Vagina (tissue), 2 donors: Measurements from ENCODE around the gene PDE5A. TPM values are rescaled to one million over a fixed set of nuclear protein-coding genes. Genes with fewer than 3 reads are reported as not detected.

Experiments
- DNase-seq, 2 donors: peaks; one replicate each; pipeline ENCODE4 v3.0.0-alpha.2; 2017; ENCODE audit errors: extremely low spot score in 2 of 2
- H3K27ac ChIP-seq: fragments of 200-600 bp; sonication (generic); one replicate; pipeline ENCODE4 v1.5.1; 2019
- H3K27me3 ChIP-seq: fragments of 200-600 bp; sonication (generic); one replicate; pipeline ENCODE4 v1.5.1; 2019
- H3K36me3 ChIP-seq, 2 donors: fragments of 200-600 bp; sonication (generic); one replicate each; pipeline ENCODE4 v1.5.1; 2017 to 2019
- H3K4me1 ChIP-seq: fragments of 200-600 bp; sonication (generic); one replicate; pipeline ENCODE4 v1.5.1; 2019
- H3K4me3 ChIP-seq, 2 donors: fragments of 200-600 bp; sonication (generic); 1 replicate in 1 of 2; 2 replicates in 1 of 2; pipeline ENCODE4 v1.5.1; 2016 to 2019
- H3K9me3 ChIP-seq: fragments of 200-600 bp; sonication (generic); one replicate; pipeline ENCODE4 v1.5.1; 2019
- POLR2A ChIP-seq, 2 donors: fragments of 450-650 bp; IDR thresholded peaks; one replicate each; pipeline ENCODE4 v1.6.1; 2017; ENCODE audit warnings: antibody characterized with exemption in 2 of 2, mild to moderate bottlenecking in 2 of 2, moderate library complexity in 2 of 2
- POLR2AphosphoS5 ChIP-seq, 2 donors: sonication (generic); formaldehyde crosslinking; IDR thresholded peaks; one replicate each; pipeline ENCODE4 v1.9.0; 2017; ENCODE audit warnings: antibody characterized with exemption in 2 of 2, mild to moderate bottlenecking in 2 of 2, low read depth in 1 of 2; ENCODE audit not compliant: insufficient read depth in 1 of 2
- intact Hi-C: fragments of 100-400 bp; cut with DNase I; formaldehyde crosslinking; loops from one replicate; pipeline ENCODE4 v1.15.1; 2023
- total RNA-seq: library from RNA; depleted of rRNA; stranded (reverse); fragments of >200 nt; gene quantifications from one replicate; pipeline ENCODE4 v1.2.3, GENCODE V29; 2016
- TF ChIP-seq, protein P1 (sequence below), 3 experiments: fragments of 450-650 bp in 2 of 3; fragments of 200-600 bp in 1 of 3; sonication (generic) in 1 of 3; IDR thresholded peaks; one replicate each; pipeline ENCODE4 v1.5.1; 2017 to 2019; ENCODE audit warnings: antibody characterized with exemption in 3 of 3, mild to moderate bottlenecking in 2 of 3, moderate library complexity in 2 of 3

The PDE5A gene
- 23.1 TPM for total RNA-seq

DNA sequence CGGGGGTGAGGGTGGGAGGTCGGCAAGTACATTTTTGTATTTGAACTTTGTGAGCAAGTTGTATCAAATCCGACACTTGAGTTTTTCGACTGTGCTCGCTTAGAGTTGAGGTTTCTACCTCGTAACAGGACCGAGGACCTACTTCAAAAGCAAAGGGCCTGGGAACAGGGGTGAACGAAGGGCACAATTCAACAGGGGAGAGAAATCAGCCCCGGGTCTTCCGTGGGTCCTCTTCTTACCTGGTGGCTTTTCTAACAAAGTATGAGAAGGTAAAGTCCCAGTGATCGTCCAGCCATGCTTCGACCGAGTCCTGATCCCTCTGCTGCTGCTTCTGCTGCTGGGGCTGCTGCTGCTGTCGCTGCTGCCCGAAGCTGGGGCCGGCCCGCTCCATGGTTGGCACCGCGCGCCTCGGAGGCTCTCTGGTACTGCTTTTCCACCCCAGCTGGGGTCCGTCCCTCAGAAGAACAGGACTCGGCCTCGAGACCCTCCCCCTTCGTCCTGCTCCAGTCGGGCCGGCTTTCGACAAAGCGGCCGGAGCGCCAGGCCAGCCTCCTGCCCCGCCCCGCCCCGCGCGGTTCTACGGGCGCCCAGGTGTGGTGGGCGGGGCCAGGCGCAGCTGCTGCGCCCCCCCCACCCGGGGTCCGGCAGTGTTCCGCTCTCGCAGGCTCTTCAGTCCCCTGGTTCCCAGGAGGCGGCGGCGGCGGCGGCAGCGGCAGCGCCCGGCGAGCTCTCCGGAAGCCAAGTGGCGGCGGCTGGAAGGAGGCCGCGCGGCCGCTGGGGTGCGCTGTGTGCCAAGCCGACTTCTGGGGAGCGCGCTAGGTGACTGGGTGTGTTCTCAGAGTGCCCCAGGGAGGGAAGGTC, at the start of gene PDE5A:
Gene PDE5A (minus strand): TSS at position 524 of the 861 bp plus-strand sequence. CDS start 133 bp downstream, at position 391.
- DNase-seq, result peak in 1 of 2 donors; percentile 90
- intact Hi-C loops, result loop anchor here (5.0 to 10.0 kb wide), 3 partner anchors 66 to 424 kb away; no protein-coding TSS in a partner anchor
- H3K4me3 ChIP-seq, result peak within 1 kb of the TSS; percentile 82 to 85
- H3K4me1 ChIP-seq, result peaks cover 19% of the 10 kb centered on the region
- H3K36me3 ChIP-seq, result no peaks in the 10 kb centered on the region
- H3K27me3 ChIP-seq, result no peaks in the 10 kb centered on the region
- no peaks in the 10 kb centered on the region for H3K9me3 ChIP-seq
- H3K27ac ChIP-seq, result peak within 1 kb of the TSS; percentile 99
- TF ChIP-seq POLR2AphosphoS5 (IDR thresholded peaks at IDR 0.05; ENCODE audit: insufficient read depth in 1 of 2, low read depth in 1 of 2) (peak in 1 of 2 donors; percentile 33), POLR2A (IDR thresholded peaks at IDR 0.05) (no peak)
- TF ChIP-seq, protein P1, sequence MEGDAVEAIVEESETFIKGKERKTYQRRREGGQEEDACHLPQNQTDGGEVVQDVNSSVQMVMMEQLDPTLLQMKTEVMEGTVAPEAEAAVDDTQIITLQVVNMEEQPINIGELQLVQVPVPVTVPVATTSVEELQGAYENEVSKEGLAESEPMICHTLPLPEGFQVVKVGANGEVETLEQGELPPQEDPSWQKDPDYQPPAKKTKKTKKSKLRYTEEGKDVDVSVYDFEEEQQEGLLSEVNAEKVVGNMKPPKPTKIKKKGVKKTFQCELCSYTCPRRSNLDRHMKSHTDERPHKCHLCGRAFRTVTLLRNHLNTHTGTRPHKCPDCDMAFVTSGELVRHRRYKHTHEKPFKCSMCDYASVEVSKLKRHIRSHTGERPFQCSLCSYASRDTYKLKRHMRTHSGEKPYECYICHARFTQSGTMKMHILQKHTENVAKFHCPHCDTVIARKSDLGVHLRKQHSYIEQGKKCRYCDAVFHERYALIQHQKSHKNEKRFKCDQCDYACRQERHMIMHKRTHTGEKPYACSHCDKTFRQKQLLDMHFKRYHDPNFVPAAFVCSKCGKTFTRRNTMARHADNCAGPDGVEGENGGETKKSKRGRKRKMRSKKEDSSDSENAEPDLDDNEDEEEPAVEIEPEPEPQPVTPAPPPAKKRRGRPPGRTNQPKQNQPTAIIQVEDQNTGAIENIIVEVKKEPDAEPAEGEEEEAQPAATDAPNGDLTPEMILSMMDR (IDR thresholded peaks at IDR 0.05), result peak; percentile 51 to 78 (median 61)

DNA sequence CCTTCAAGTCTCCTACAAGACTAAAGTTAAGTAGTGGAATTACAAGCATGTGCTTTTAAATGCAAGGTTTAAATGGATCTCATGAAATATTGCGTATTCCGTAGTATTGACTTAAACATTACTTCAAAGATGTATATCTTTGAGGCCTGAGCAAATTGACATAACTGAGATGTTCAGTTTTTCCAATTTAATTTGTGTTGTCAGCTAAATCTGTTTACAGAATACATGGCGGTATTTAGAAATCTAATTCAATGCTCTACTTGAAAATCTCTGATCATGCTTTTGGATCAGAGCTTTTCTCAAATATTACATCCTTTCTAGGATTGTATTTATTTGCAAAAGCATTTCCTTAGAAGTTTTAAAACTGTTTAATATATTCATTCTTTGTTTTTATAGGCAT, 47.5 kb upstream of the PDE5A start:
- no peak overlapping the region for H3K27ac ChIP-seq
- intact Hi-C loops, result no loop called here
- no peak for DNase-seq

DNA sequence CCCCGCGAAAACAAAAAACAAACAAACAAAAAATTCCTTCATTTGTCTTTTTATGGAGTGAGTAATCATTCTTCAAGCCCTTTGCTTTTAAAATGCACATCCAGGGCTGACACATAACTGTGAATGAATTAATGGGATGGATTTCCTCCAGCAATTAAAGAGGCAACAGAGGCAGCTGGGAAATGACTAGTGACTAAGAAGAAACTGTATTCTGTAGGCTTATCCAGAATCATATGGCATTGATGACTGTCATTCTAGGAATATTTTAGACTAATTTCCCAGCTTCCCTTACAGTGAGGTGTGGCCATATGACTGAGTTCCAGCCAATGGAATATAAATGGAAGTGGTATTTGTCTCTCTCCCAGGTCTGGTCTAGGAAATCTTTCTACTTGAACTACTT, 46.8 kb upstream of the PDE5A start:
- no peak for DNase-seq
- Histone ChIP-seq H3K27ac (no peak overlapping the region), H3K9me3 (no peaks in the 10 kb centered on the region), H3K4me3 (no peak overlapping the region), H3K27me3 (no peaks in the 10 kb centered on the region), H3K36me3 (no peaks in the 10 kb centered on the region), H3K4me1 (no peaks in the 10 kb centered on the region)
- intact Hi-C loops, result no loop called here
- TF ChIP-seq POLR2AphosphoS5 (IDR thresholded peaks at IDR 0.05; ENCODE audit: insufficient read depth in 1 of 2, low read depth in 1 of 2), result no peak
- TF ChIP-seq POLR2A (IDR thresholded peaks at IDR 0.05), result no peak
- TF ChIP-seq, protein P1 (IDR thresholded peaks at IDR 0.05), result no peak

More for the DNA sequence above, 47.5 kb upstream of the PDE5A start:
- Histone ChIP-seq H3K9me3 (no peaks in the 10 kb centered on the region), H3K36me3 (no peaks in the 10 kb centered on the region), H3K27me3 (no peaks in the 10 kb centered on the region), H3K4me1 (no peaks in the 10 kb centered on the region), H3K4me3 (no peak overlapping the region)
- TF ChIP-seq POLR2A (IDR thresholded peaks at IDR 0.05), result no peak

DNA sequence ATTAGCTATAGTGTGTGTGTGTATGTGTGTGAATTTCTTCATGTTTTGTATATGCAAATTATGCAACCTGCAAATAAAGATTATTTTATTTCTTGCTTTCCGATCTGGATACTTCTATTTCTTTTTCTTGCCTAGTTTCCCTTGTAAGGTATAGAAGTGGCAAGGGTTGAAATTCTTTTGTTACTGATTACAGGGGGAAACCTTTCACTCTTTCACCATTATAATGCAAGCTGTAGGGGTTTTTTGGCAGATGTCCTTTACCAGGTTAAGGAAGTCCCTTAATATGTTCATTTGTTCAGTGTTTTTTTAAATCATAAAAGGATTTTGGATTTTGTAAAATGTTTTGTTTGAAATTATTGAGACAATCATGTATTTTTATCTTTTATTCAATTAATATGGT, 44.3 kb upstream of the PDE5A start:
- DNase-seq, result no peak
- no peaks in the 10 kb centered on the region for H3K27me3 ChIP-seq
- no peaks in the 10 kb centered on the region for H3K9me3 ChIP-seq
- H3K27ac ChIP-seq, result no peak overlapping the region
- H3K4me1 ChIP-seq, result no peaks in the 10 kb centered on the region
- no peaks in the 10 kb centered on the region for H3K36me3 ChIP-seq
- intact Hi-C loops, result no loop called here
- H3K4me3 ChIP-seq, result no peak overlapping the region
- TF ChIP-seq POLR2AphosphoS5 (IDR thresholded peaks at IDR 0.05; ENCODE audit: insufficient read depth in 1 of 2, low read depth in 1 of 2) (no peak), POLR2A (IDR thresholded peaks at IDR 0.05) (no peak)
- TF ChIP-seq, protein P1 (IDR thresholded peaks at IDR 0.05), result no peak

DNA sequence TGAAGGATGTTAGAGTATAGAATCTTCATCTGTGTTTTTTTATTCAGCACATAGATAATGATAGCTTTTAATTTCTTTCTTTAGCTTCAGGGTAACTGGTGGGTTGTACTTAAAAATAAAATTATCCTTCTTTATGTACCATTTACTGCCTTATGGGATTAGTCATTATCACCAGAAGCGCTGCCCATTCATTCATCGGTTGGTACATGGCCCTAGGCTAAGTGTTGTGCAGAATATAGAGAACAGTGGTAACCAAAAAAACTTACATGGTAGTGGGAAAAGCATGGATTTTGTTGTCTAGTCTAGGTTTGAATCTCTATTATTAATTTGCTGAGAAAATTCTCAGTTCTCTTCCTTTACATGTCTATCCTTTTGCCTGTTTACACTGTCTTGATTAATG, 43.5 kb upstream of the PDE5A start:
- H3K36me3 ChIP-seq, result no peaks in the 10 kb centered on the region
- no peak for DNase-seq
- H3K9me3 ChIP-seq, result no peaks in the 10 kb centered on the region
- H3K4me1 ChIP-seq, result no peaks in the 10 kb centered on the region
- TF ChIP-seq POLR2AphosphoS5 (IDR thresholded peaks at IDR 0.05; ENCODE audit: insufficient read depth in 1 of 2, low read depth in 1 of 2) (no peak), POLR2A (IDR thresholded peaks at IDR 0.05) (no peak)
- TF ChIP-seq, protein P1 (IDR thresholded peaks at IDR 0.05), result no peak
- no peak overlapping the region for H3K27ac ChIP-seq
- no peaks in the 10 kb centered on the region for H3K27me3 ChIP-seq
- no peak overlapping the region for H3K4me3 ChIP-seq
- intact Hi-C loops, result no loop called here
